SJCRH30 (cell line): ENCODE results near the gene FAF2. TPM values are rescaled to one million over a fixed set of nuclear protein-coding genes. Genes with fewer than 3 reads are reported as not detected.
A peak's percentile ranks its signal among the peaks of the same experiment; 100 is the strongest.

Source experiments
- DNase-seq, 2 experiments: peaks; one replicate each; pipeline ENCODE4 v3.0.0-alpha.2; 2015 to 2020
- H3K27ac ChIP-seq: fragments of 250-450 bp; sonication (Bioruptor Pico); 2 replicates; pipeline ENCODE4 v1.5.1; 2020; ENCODE audit warnings: mild to moderate bottlenecking, moderate library complexity
- H3K27me3 ChIP-seq: fragments of 250-450 bp; sonication (Bioruptor Pico); 2 replicates; pipeline ENCODE4 v1.5.1; 2020; ENCODE audit warnings: mild to moderate bottlenecking, moderate library complexity
- H3K36me3 ChIP-seq: fragments of 250-450 bp; sonication (Bioruptor Pico); 2 replicates; pipeline ENCODE4 v1.5.1; 2020; ENCODE audit warnings: mild to moderate bottlenecking, moderate library complexity
- H3K4me1 ChIP-seq: fragments of 250-450 bp; sonication (Bioruptor Pico); 2 replicates; pipeline ENCODE4 v1.5.1; 2020; ENCODE audit warnings: mild to moderate bottlenecking, moderate library complexity
- H3K4me3 ChIP-seq: fragments of 250-450 bp; sonication (Bioruptor Pico); 2 replicates; pipeline ENCODE4 v1.5.1; 2020; ENCODE audit warnings: mild to moderate bottlenecking, moderate library complexity
- H3K9me3 ChIP-seq: fragments of 250-450 bp; sonication (Bioruptor Pico); replicated peaks from 2 replicates; pipeline ENCODE4 v1.5.1; 2020; ENCODE audit warnings: mild to moderate bottlenecking, moderate library complexity
- total RNA-seq: library from RNA; depleted of rRNA; stranded (reverse); fragments of >200 nt; shearing (Covaris generic); gene quantifications from 2 replicates; pipeline ENCODE4 v1.2.3, GENCODE V29; 2014

Gene FAF2
- total RNA-seq, 1 experiment from 2014 or later: 52.5 TPM

DNA sequence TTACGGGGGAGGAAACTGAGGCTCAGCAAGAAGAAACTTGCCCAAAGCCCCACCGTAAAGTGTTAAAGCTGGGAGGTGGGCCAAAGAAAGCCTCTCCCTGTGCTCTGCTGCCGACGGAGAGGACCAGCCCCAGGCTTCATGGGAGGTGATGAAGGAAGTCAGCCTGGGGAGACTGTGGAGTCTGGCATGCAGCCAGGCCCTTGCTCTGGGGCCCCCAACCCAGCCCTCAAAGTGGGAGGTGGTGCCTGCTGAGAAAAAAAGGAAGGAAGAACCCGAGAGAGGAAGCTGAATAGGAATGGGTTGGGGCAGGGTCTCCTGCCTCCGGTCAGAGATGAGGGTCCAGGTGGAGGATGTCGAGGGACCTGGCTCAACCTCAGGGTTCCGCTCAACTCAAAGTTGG, 85.2 kb downstream of the FAF2 start:
- no peak overlapping the region for H3K27ac ChIP-seq

GRCh38 chr5:176533894-176534611, 85.9 kb downstream of the FAF2 start:
- peaks cover 51% of the 10 kb centered on the region for H3K4me1 ChIP-seq
- H3K9me3 ChIP-seq: no peaks in the 10 kb centered on the region
- DNase-seq: no peak
- H3K36me3 ChIP-seq: peaks cover 28% of the 10 kb centered on the region
- H3K27ac ChIP-seq: no peak overlapping the region
- H3K4me3 ChIP-seq: no peak overlapping the region
- no peaks in the 10 kb centered on the region for H3K27me3 ChIP-seq

More for the DNA sequence above, 85.2 kb downstream of the FAF2 start:
- Histone ChIP-seq H3K27me3 (no peaks in the 10 kb centered on the region), H3K36me3 (peaks cover 35% of the 10 kb centered on the region), H3K9me3 (no peaks in the 10 kb centered on the region), H3K4me1 (peaks cover 47% of the 10 kb centered on the region), H3K4me3 (no peak overlapping the region)
- peak in 1 of 2 experiments; percentile 36 for DNase-seq

GRCh38 chr5:176534640-176535039, 86.5 kb downstream of the FAF2 start:
- no peak overlapping the region for H3K4me3 ChIP-seq
- no peaks in the 10 kb centered on the region for H3K9me3 ChIP-seq
- no peak for DNase-seq
- H3K27me3 ChIP-seq: no peaks in the 10 kb centered on the region
- peaks cover 23% of the 10 kb centered on the region for H3K36me3 ChIP-seq
- H3K4me1 ChIP-seq: peaks cover 45% of the 10 kb centered on the region
- no peak overlapping the region for H3K27ac ChIP-seq

GRCh38 chr5:176535101-176535663, 87.0 kb downstream of the FAF2 start:
- Histone ChIP-seq H3K9me3 (no peaks in the 10 kb centered on the region), H3K4me3 (peak overlapping the region; percentile 97), H3K4me1 (peaks cover 44% of the 10 kb centered on the region), H3K36me3 (peaks cover 21% of the 10 kb centered on the region), H3K27ac (peak overlapping the region; percentile 96), H3K27me3 (no peaks in the 10 kb centered on the region)
- no peak for DNase-seq

- Histone ChIP-seq H3K4me3 (peak overlapping the region; percentile 97), H3K36me3 (peaks cover 21% of the 10 kb centered on the region), H3K27me3 (no peaks in the 10 kb centered on the region), H3K4me1 (peaks cover 44% of the 10 kb centered on the region), H3K27ac (peak overlapping the region; percentile 96), H3K9me3 (no peaks in the 10 kb centered on the region)
- peak; percentile 37 to 43 for DNase-seq
Measured at GRCh38 chr5:176535664-176536131, 87.5 kb downstream of the FAF2 start.

- H3K36me3 ChIP-seq: peaks cover 16% of the 10 kb centered on the region
- peak; percentile 85 to 88 for DNase-seq
- peak overlapping the region; percentile 96 for H3K27ac ChIP-seq
- no peaks in the 10 kb centered on the region for H3K9me3 ChIP-seq
- peak overlapping the region; percentile 97 for H3K4me3 ChIP-seq
- H3K27me3 ChIP-seq: no peaks in the 10 kb centered on the region
- peaks cover 41% of the 10 kb centered on the region for H3K4me1 ChIP-seq
Measured at GRCh38 chr5:176536132-176536901, 88.1 kb downstream of the FAF2 start.

- peak within 1 kb of the TSS; percentile 97 for H3K4me3 ChIP-seq
- peak within 1 kb of the TSS; percentile 96 for H3K27ac ChIP-seq
- peak; percentile 98 for DNase-seq
- no peaks in the 10 kb centered on the region for H3K9me3 ChIP-seq
- peaks cover 9% of the 10 kb centered on the region for H3K36me3 ChIP-seq
- peaks cover 41% of the 10 kb centered on the region for H3K4me1 ChIP-seq
- H3K27me3 ChIP-seq: no peaks in the 10 kb centered on the region
Measured at GRCh38 chr5:176536902-176537553, 88.8 kb downstream of the FAF2 start, which contains the start of gene RNF44. RNF44 (minus strand) TSS chr5:176537402; CDS start chr5:176532472, 4,930 bp downstream.

GRCh38 chr5:176537554-176538229, 89.5 kb downstream of the FAF2 start:
- Histone ChIP-seq H3K36me3 (peaks cover 8% of the 10 kb centered on the region), H3K9me3 (no peaks in the 10 kb centered on the region), H3K27ac (peak overlapping the region; percentile 96), H3K27me3 (no peaks in the 10 kb centered on the region), H3K4me1 (peaks cover 45% of the 10 kb centered on the region), H3K4me3 (peak overlapping the region; percentile 97)
- DNase-seq: peak; percentile 99

DNA sequence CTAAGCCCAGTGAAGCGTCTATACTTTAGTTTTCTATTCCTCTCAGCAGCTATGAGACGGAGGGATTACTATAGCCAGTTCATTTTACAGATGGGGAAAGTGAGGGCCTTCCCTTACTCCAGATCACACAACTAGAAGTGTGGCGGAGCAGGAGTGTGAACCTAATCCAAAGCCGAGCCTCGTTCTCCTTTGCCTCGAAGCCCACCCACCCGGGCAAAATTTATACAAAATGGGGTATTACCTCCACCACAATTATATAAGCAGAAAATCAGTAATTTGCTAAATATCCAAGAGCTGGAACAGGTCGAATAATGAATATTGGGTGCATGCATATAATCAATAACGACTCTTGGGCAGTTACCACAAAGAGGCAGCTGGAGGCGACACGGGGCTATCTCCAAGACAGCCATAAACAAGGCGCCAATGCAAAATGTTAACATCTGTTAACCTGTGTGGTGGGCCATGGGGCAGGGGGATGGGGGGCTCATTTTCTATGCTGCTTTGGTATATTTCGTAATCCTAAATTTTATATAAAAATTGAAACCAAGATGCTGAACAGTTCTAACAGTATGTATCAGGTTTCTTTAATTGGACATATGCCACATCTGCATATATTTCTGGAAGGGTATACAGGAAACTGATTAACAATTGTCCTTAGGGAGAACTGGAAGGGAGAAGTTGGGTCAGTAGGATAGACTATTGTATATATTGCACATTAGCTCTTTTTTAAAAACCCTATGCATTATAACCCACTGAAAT, 90.2 kb downstream of the FAF2 start:
- no peaks in the 10 kb centered on the region for H3K27me3 ChIP-seq
- H3K9me3 ChIP-seq: no peaks in the 10 kb centered on the region
- DNase-seq: no peak
- H3K4me3 ChIP-seq: peak overlapping the region; percentile 97
- H3K36me3 ChIP-seq: peaks cover 4% of the 10 kb centered on the region; the same call in 1 of the 2 replicates
- no peak overlapping the region for H3K27ac ChIP-seq
- H3K4me1 ChIP-seq: peaks cover 42% of the 10 kb centered on the region

DNA sequence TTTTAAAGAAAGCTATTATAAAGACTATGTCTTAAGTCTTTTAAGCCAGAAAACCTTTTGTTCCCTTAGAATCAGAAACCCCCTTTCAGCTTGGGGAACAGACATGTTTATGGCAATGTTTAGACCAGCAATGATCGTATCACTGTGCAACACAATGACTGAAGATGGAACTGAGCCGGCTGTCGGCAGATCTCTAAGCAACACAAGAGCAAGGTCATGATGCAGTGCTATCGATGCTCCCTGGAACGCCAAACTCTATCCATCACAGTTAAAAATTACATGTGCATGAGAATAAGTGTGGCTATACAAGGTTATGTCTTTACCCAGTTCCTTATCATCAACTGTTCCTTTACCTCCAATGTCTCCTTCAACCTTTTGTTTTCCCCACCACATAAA, 90.8 kb downstream of the FAF2 start:
- no peak overlapping the region for H3K4me3 ChIP-seq
- no peaks in the 10 kb centered on the region for H3K9me3 ChIP-seq
- peaks cover 3% of the 10 kb centered on the region; the same call in 1 of the 2 replicates for H3K36me3 ChIP-seq
- DNase-seq: no peak
- H3K27ac ChIP-seq: no peak overlapping the region
- peaks cover 36% of the 10 kb centered on the region for H3K4me1 ChIP-seq
- H3K27me3 ChIP-seq: no peaks in the 10 kb centered on the region

DNA sequence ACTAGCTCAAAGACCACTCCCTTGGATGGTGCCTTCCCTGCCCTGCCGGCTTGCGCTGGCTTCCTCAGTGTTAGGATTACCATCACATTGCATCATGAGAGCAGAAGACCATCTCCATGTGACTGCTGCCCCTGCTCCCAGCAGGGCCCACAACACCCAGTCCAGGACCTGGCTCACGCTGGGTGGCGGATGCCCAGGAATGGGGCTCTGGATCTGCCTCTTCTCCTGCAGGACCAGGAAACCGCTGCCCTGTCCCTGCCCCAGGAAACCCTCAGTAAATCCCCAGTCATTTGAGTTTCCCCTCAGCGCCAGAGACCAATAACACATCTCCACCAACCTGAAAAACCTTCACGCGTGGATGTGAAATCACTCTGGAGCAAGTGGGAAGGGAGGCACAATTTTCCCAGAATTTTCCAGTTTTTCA, 92.3 kb downstream of the FAF2 start:
- H3K4me1 ChIP-seq: peaks cover 26% of the 10 kb centered on the region
- no peak for DNase-seq
- H3K4me3 ChIP-seq: no peak overlapping the region
- no peaks in the 10 kb centered on the region for H3K9me3 ChIP-seq
- no peaks in the 10 kb centered on the region for H3K36me3 ChIP-seq
- no peaks in the 10 kb centered on the region for H3K27me3 ChIP-seq
- no peak overlapping the region for H3K27ac ChIP-seq

- DNase-seq: no peak
- Histone ChIP-seq H3K27ac (no peak overlapping the region), H3K4me3 (no peak overlapping the region), H3K4me1 (peaks cover 26% of the 10 kb centered on the region), H3K36me3 (no peaks in the 10 kb centered on the region), H3K27me3 (no peaks in the 10 kb centered on the region), H3K9me3 (no peaks in the 10 kb centered on the region)
Measured at GRCh38 chr5:176540956-176541337, 92.8 kb downstream of the FAF2 start.

GRCh38 chr5:176541338-176542134, 93.4 kb downstream of the FAF2 start:
- H3K9me3 ChIP-seq: no peaks in the 10 kb centered on the region
- no peak overlapping the region for H3K4me3 ChIP-seq
- DNase-seq: peak; percentile 56 to 70
- peaks cover 26% of the 10 kb centered on the region for H3K4me1 ChIP-seq
- no peaks in the 10 kb centered on the region for H3K27me3 ChIP-seq
- H3K27ac ChIP-seq: no peak overlapping the region
- H3K36me3 ChIP-seq: no peaks in the 10 kb centered on the region
